ENCODE measurements around the gene TMEM179. TPM values are rescaled to one million over a fixed set of nuclear protein-coding genes. Genes with fewer than 3 reads are reported as not detected.

The TMEM179 gene
- total and polyA plus RNA-seq, 10 of the 15 experiments (the other 5 are each of a cell fraction or from before 2014, with no cell fraction given): not detected

DNA sequence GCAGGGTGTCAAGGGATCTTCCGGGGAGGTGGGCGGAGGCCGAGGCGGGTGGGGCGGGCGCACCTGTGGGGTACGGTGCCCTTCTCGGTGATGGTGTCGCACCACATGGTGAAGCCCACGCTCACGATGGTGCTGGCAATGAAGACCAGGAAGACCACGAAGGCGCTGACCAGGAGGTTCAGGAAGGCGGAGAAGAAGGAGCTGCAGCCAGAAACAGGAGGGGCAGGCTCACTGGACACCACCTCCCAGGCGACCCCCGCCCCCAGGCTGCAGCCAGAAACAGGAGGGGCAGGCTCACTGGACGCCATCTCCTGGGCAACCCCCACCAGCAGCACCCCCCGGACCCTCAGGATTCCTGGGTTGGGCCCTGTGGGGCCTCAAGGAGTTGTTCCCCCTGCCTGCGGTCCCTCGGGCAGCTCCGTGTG is 7.6 kb downstream of the TMEM179 start:
- H3K9me3 ChIP-seq (replicated peaks; ENCODE audit: control insufficient read depth, insufficient read depth, low read length): no peaks in the 10 kb centered on the region
- DNase-seq (ENCODE audit: low read depth, low spot score) (no peak), ATAC-seq (no peak), FAIRE-seq (no peak)
- 32% methylated on average over 16 of the region's 21 CpGs for WGBS (ENCODE audit: insufficient coverage, insufficient replicate concordance, low lambda C conversion rate, missing lambda C conversion rate)
- TF ChIP-seq MTA2 (IDR thresholded peaks at IDR 0.05; ENCODE audit: low read depth): no peak
- TF ChIP-seq PBX3 (IDR thresholded peaks at IDR 0.05; ENCODE audit: insufficient replicate concordance, low read depth, low read length): no peak
- TF ChIP-seq TARDBP (IDR thresholded peaks at IDR 0.05; ENCODE audit: borderline replicate concordance): no peak
- TF ChIP-seq, protein P1, sequence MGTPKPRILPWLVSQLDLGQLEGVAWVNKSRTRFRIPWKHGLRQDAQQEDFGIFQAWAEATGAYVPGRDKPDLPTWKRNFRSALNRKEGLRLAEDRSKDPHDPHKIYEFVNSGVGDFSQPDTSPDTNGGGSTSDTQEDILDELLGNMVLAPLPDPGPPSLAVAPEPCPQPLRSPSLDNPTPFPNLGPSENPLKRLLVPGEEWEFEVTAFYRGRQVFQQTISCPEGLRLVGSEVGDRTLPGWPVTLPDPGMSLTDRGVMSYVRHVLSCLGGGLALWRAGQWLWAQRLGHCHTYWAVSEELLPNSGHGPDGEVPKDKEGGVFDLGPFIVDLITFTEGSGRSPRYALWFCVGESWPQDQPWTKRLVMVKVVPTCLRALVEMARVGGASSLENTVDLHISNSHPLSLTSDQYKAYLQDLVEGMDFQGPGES (IDR thresholded peaks at IDR 0.05): no peak
- no peak for TF ChIP-seq HCFC1 (IDR thresholded peaks at IDR 0.05; ENCODE audit: low read length)
- no peak for TF ChIP-seq ZNF622 (IDR thresholded peaks at IDR 0.05)
- no peak for TF ChIP-seq NFYA (IDR thresholded peaks at IDR 0.05; ENCODE audit: borderline replicate concordance, low read depth, low read length)
- no peak for TF ChIP-seq CREB1 (IDR thresholded peaks at IDR 0.05; ENCODE audit: low read depth)
- no peak for TF ChIP-seq MYC (IDR thresholded peaks at IDR 0.05; ENCODE audit: insufficient read depth, insufficient read length, insufficient replicate concordance, low read length, severe bottlenecking)
- TF ChIP-seq BRCA1 (IDR thresholded peaks at IDR 0.05; ENCODE audit: low read depth, low read length): no peak
- TF ChIP-seq E4F1 (IDR thresholded peaks at IDR 0.05; ENCODE audit: borderline replicate concordance, partially characterized antibody): no peak
- TF ChIP-seq, protein P2, sequence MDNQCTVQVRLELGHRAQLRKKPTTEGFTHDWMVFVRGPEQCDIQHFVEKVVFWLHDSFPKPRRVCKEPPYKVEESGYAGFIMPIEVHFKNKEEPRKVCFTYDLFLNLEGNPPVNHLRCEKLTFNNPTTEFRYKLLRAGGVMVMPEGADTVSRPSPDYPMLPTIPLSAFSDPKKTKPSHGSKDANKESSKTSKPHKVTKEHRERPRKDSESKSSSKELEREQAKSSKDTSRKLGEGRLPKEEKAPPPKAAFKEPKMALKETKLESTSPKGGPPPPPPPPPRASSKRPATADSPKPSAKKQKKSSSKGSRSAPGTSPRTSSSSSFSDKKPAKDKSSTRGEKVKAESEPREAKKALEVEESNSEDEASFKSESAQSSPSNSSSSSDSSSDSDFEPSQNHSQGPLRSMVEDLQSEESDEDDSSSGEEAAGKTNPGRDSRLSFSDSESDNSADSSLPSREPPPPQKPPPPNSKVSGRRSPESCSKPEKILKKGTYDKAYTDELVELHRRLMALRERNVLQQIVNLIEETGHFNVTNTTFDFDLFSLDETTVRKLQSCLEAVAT (IDR thresholded peaks at IDR 0.05): no peak
- TF ChIP-seq BMI1 (IDR thresholded peaks at IDR 0.05; ENCODE audit: borderline replicate concordance): no peak
- RAD21 ChIA-PET (ENCODE audit: unreplicated experiment): no interaction called here
- no TSS peak for BruUV-seq (replicated peaks)
- H3K27me3 ChIP-seq (replicated peaks in 1 of 2; ENCODE audit: control insufficient read depth in 2 of 2, insufficient read depth in 2 of 2, low read length in 1 of 2): no peaks in the 10 kb centered on the region; a peak in 1 of 4 replicates
- H3K4me2 ChIP-seq (ENCODE audit: control insufficient read depth, insufficient read depth): no peak overlapping the region
- no peaks in the 10 kb centered on the region for H3K79me2 ChIP-seq (ENCODE audit: control insufficient read depth, insufficient read depth, low read length)
- CTCF ChIA-PET: no interaction called here
- SMC1A ChIA-PET (ENCODE audit: uncharacterized antibody, unreplicated experiment): no interaction called here
- no peak overlapping the region for H3K4me3 ChIP-seq
- no peaks in the 10 kb centered on the region for H3K36me3 ChIP-seq (ENCODE audit: control insufficient read depth in 2 of 2, insufficient read depth in 2 of 2, low read length in 1 of 2)
- intact Hi-C loops (cut with micrococcal nuclease; ENCODE audit: unreplicated experiment): no loop called here
- POLR2A ChIA-PET: no interaction called here
- H3K4me1 ChIP-seq (ENCODE audit: control insufficient read depth, insufficient read depth, low read length): no peaks in the 10 kb centered on the region
- no peaks in the 10 kb centered on the region for H4K20me1 ChIP-seq (ENCODE audit: control insufficient read depth, insufficient read depth)
- H3K9ac ChIP-seq (ENCODE audit: control insufficient read depth, insufficient read depth, low read length): no peak overlapping the region
- in situ Hi-C loops (cut with MboI): no loop called here
- H2AFZ ChIP-seq (ENCODE audit: control insufficient read depth, low read depth, low read length): no peak overlapping the region
- no peak overlapping the region for H3K27ac ChIP-seq (ENCODE audit: control insufficient read depth, insufficient read depth)
